CD4-positive, alpha-beta T cell treated with Interferon alpha-2 for 1 hour (primary cell): ENCODE measurements around the gene GPR34.
"Not testable (repeated sequence)": the region's sequence is repeated elsewhere in the genome, so short reads cannot be mapped to it uniquely, and the experiment has no call there.

Source experiments
- DNase-seq, 2 donors: peaks; one replicate each; pipeline ENCODE4 v3.0.0-alpha.2; 2020 to 2022

The GPR34 gene, protein sequence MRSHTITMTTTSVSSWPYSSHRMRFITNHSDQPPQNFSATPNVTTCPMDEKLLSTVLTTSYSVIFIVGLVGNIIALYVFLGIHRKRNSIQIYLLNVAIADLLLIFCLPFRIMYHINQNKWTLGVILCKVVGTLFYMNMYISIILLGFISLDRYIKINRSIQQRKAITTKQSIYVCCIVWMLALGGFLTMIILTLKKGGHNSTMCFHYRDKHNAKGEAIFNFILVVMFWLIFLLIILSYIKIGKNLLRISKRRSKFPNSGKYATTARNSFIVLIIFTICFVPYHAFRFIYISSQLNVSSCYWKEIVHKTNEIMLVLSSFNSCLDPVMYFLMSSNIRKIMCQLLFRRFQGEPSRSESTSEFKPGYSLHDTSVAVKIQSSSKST

GRCh38 chrX:41688835-41689234 lies at the start of gene GPR34:
TSS of gene GPR34 (plus strand) at chrX:41688973. CDS start at chrX:41695634, 6,661 bp downstream.
- DNase-seq = peak in 1 of 2 donors; percentile 27

GRCh38 chrX:41646201-41646600 lies 42.6 kb upstream of the GPR34 start:
- not testable (repeated sequence) for DNase-seq

DNA sequence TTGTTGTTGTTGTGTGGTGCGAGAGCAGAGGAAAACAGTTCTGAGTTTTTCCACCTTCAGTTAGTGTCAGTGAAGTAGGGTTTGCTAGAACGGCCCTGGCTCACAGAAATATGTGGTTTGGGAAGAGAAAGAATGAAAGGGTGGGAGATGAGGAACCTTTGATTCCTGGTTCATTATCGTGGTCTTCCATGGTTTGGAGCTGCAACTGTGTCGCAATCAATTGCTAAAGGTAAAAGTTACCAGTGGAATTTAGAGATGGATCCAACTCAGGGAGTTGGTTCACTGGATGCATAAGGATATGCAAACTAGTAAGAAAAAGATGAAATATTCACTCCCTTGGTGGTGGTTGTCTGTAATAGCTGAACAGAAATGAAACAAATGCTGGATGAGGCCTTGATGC lies 35.6 kb upstream of the GPR34 start:
- no peak for DNase-seq

DNA sequence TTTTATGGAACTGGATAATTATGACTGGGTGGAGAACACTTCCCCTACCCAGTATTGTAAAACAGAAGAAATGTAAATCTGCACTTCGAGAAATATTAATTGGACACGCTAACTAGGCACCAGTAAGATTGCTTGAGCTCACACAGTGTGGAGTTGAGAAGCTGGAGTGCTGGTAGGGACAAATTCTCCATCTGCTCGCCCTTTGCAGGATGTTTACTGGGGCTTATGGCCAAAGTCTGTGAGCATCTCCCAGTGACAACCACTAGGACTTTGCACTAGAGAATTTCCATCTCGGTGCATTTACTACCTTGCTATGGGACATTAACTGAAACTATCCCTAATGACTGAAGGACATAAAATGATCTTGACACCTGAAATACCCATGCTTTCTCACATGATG lies 33.7 kb upstream of the GPR34 start:
- no peak for DNase-seq

DNA sequence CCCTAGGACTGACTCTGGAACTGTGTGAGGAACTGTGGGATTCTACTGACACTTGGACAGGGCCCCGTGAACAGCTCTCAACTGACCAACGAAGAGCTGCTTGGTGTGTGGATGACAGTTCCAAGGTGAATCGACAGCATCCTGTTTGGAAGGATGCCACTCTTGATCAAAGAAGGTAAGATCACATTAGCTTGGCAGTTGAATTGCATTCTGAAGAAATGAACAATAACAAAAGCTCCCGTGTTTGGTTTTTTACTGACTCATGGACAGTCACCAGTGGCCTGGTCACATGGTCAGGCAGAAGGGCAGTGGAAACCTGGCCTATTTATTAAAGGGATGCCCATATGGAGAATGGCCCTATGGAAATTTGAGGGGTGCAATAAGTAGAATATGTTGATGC lies 33.1 kb upstream of the GPR34 start:
- DNase-seq = no peak

GRCh38 chrX:41661366-41662095 lies 27.2 kb upstream of the GPR34 start:
- DNase-seq = no peak

DNA sequence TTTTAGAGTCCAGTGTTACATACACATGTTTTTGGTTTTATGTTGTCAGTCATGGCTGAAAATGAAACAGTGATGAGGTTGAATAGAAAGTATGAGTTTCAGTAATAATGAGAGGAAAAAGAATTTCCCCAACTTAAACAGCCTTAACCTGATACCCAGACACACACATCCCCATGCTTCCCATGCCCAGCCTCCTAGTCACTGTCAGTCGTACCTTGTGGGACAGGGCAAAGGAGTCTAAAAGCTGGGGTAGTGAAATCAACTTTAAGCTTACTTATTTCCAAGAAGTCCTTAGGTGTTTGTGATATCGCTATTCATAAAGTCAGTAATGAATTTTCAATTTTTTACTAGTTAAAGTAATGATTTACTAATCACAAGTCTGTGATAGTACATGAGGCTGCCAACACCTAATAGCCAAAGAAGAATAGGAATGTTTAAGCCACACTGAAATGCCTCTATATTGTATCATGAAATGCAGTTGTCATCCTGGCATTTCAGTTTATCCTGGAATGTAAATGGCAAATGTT lies 24.3 kb upstream of the GPR34 start:
- no peak for DNase-seq

- no peak for DNase-seq
Measured at GRCh38 chrX:41664908-41665307, 23.9 kb upstream of the GPR34 start.

GRCh38 chrX:41665686-41666085 lies 23.1 kb upstream of the GPR34 start:
- DNase-seq = no peak

GRCh38 chrX:41666251-41666650 lies 22.5 kb upstream of the GPR34 start:
- no peak for DNase-seq

DNA sequence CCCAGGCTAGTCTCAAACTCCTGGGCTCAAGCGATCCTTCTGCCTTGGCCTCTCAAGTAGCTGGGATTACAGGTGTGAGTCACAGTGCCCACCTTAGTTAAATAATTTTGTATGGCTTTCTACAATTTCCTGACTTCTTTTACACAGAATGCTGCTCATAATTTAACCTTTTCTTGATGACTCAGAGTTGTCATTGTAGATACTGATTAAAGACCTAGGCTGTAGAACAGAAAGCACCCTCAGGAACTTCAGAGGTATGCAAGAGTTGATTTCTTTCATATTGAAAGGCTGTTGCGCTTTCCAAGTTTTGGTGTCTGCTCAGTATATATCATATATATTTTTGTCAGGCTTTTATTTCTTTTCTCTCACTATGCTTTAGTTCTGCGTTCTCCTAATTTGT lies 21.1 kb upstream of the GPR34 start:
- DNase-seq = no peak

DNA sequence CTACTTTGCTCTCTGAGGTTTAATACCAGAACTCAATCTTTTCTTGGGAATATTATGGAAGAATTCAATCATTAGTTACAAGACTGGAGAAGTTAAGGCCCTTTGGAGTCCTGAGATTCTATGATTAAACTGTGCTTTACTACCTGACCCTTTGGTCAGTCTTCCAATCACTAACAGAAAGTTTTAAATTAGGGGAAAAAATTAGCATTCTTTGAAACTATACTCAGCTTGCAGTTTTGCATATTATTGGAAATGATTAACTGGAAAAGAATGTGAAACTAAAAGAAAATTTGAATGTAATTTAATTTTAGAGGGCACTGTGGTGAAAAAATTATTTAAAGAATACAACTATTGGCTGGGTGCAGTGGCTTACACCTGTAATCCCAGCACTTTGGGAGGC lies 18.7 kb upstream of the GPR34 start:
- no peak for DNase-seq

- no peak for DNase-seq
Measured at GRCh38 chrX:41671082-41671481, 17.7 kb upstream of the GPR34 start.

DNA sequence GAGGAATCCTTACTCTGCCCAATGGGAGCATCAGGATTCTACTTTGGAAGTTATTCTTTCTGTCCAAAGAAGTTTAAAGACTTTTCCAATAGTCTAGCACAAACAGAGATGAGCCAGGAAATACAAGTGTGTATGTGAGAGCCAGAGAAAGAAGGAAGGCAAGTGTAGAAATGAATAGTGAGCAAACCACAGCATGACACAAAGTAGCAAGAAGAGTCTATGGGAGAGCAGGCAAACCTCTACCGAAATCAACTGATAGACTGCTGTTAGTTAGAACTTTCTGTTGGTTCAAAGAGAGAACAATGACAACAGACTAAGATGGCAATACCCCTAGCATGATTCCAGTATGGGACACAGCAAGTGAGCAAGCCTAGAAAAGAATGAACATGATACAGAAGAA lies 16.1 kb upstream of the GPR34 start:
- no peak for DNase-seq

DNA sequence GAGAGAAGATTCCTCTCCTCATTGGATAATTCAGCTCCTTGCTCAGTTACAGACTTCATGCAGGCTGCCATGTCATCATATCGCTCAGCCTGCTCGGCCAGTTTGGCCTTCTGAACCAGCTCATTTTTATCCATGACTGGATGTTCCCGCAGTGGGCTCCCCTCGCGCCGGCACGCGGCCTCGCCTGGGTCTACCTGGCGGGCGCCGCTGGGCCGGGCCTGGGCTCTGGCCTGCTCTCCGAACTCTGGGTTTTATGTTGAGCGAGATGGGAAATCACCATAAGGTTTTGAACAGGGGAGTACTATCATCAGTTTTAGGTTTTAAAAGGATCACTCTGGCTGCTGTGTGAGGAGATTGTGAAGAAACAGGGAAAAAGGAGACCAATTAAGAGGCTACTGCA lies 12.4 kb upstream of the GPR34 start:
- DNase-seq = not testable (repeated sequence)

- no peak for DNase-seq
Measured at GRCh38 chrX:41677183-41678060, 11.4 kb upstream of the GPR34 start.

DNA sequence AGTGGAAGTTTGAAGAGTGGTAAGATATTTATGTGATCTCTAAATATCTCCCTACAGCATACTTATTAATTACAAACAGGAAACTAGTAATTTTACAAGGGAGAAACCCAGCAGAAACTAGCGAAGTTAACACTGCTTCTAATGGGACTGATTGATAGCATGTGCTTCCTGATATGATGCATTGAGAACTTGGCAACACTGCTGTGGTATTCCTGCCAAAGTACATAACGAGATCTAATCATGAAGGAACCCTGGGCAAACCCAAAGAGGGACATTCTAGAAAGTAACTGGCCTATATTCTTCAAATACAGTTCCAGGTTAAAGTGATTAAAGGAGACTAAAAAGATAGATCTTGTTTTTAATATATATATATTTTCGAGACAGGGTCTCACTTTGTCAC lies 4.6 kb upstream of the GPR34 start:
- no peak for DNase-seq

DNA sequence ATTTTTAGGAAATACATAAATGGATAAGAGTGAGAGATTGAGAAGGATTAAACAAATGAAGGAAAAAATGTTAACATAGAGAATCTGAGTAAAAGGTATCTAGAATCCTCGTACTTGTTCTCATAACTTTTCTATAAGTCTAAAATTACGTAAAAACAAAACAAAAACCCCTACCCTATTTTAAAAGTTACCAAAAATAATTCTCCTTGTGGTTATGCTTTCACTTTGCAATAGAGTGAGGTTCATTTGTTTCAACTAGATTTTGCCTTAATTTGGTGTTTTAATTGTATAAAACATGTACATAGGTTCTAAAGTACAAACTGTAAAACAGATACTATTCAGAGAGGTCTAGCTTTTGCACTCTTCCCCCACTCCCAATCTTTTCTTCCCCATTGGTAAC lies 3.8 kb upstream of the GPR34 start:
- DNase-seq = no peak

GRCh38 chrX:41686788-41687187 lies 2.0 kb upstream of the GPR34 start:
- DNase-seq = no peak

- DNase-seq = no peak
Measured at GRCh38 chrX:41688156-41688555, 617 bp upstream of the GPR34 start.

- DNase-seq = no peak
Measured at GRCh38 chrX:41689711-41690110, 938 bp downstream of the GPR34 start.

- no peak for DNase-seq
Measured at GRCh38 chrX:41692162-41692749, 3.5 kb downstream of the GPR34 start.

GRCh38 chrX:41693024-41693423 lies 4.3 kb downstream of the GPR34 start:
- DNase-seq = peak in 1 of 2 donors; percentile 26
